GM06990 (cell line): ENCODE results near the gene CHCT1.

Source experiments
- DNase-seq: peaks from one replicate; pipeline ENCODE4 v3.0.0-alpha.2; 2011; ENCODE audit not compliant: insufficient read length; ENCODE audit errors: extremely low read depth
- H3K27me3 ChIP-seq: replicated peaks from 2 replicates; pipeline ENCODE4 v1.6.0; 2011; ENCODE audit warnings: low read length; ENCODE audit not compliant: control insufficient read depth, insufficient read depth
- H3K36me3 ChIP-seq: 2 replicates; pipeline ENCODE4 v1.5.1; 2011; ENCODE audit warnings: low read length; ENCODE audit not compliant: control insufficient read depth, insufficient read depth
- H3K4me3 ChIP-seq: replicated peaks from 2 replicates; pipeline ENCODE4 v1.5.1; 2011; ENCODE audit warnings: low read depth, mild to moderate bottlenecking, control low read depth, low read length
- CTCF ChIP-seq: IDR thresholded peaks from 2 replicates; pipeline ENCODE4 v1.5.1; 2011; ENCODE audit warnings: low read length, control low read depth, mild to moderate bottlenecking, inconsistent platforms; ENCODE audit not compliant: insufficient read depth, poor library complexity, severe bottlenecking

Gene CHCT1

GRCh38 chr17:60386147-60387058 is 35.9 kb upstream of the CHCT1 start:
- no peak for TF ChIP-seq CTCF
- no peaks in the 10 kb centered on the region for H3K27me3 ChIP-seq
- no peak overlapping the region for H3K4me3 ChIP-seq
- peaks cover 1% of the 10 kb centered on the region; the same call in 1 of the 2 replicates for H3K36me3 ChIP-seq
- DNase-seq, result no peak

GRCh38 chr17:60387666-60388065 is 34.6 kb upstream of the CHCT1 start:
- TF ChIP-seq CTCF, result no peak
- H3K36me3 ChIP-seq, result no peaks in the 10 kb centered on the region
- no peaks in the 10 kb centered on the region for H3K27me3 ChIP-seq
- DNase-seq, result no peak
- H3K4me3 ChIP-seq, result no peak overlapping the region

- no peak for DNase-seq
- TF ChIP-seq CTCF, result no peak
- Histone ChIP-seq H3K27me3 (no peaks in the 10 kb centered on the region), H3K36me3 (no peaks in the 10 kb centered on the region), H3K4me3 (no peak overlapping the region)
Observed at GRCh38 chr17:60388742-60389141, 33.5 kb upstream of the CHCT1 start.

GRCh38 chr17:60390186-60390585 is 32.1 kb upstream of the CHCT1 start:
- H3K4me3 ChIP-seq, result peak overlapping the region; percentile 87
- no peak for DNase-seq
- H3K36me3 ChIP-seq, result no peaks in the 10 kb centered on the region
- no peak for TF ChIP-seq CTCF
- H3K27me3 ChIP-seq, result no peaks in the 10 kb centered on the region

- H3K4me3 ChIP-seq, result peak overlapping the region; percentile 87
- H3K27me3 ChIP-seq, result no peaks in the 10 kb centered on the region
- DNase-seq, result peak; percentile 35
- H3K36me3 ChIP-seq, result no peaks in the 10 kb centered on the region
- no peak for TF ChIP-seq CTCF
Observed at GRCh38 chr17:60390925-60391470, 31.3 kb upstream of the CHCT1 start.
